GM18505 (cell line): Measurements from ENCODE around the gene NABP1.

Experiments
- ATAC-seq: cut with Tn5 transposase; IDR thresholded peaks from one replicate; pipeline ENCODE4 v1.9.1; 2021; ENCODE audit not compliant: unreplicated experiment
- POLR2A ChIP-seq: IDR thresholded peaks from 4 replicates; pipeline ENCODE4 v1.6.1; 2011; ENCODE audit warnings: borderline replicate concordance; ENCODE audit not compliant: insufficient read depth, insufficient read length; ENCODE audit errors: extremely low read depth

The NABP1 gene

GRCh38 chr2:191680639-191681038 is 2.7 kb downstream of the NABP1 start:
- TF ChIP-seq POLR2A, result no peak
- ATAC-seq, result no peak

- no peak for TF ChIP-seq POLR2A
- no peak for ATAC-seq
Observed at GRCh38 chr2:191682126-191682525, 4.2 kb downstream of the NABP1 start.

- ATAC-seq, result no peak
- TF ChIP-seq POLR2A, result no peak
Observed at GRCh38 chr2:191686066-191686465, 8.1 kb downstream of the NABP1 start.

- no peak for TF ChIP-seq POLR2A
- ATAC-seq, result no peak
Observed at GRCh38 chr2:191686729-191687128, 8.8 kb downstream of the NABP1 start.

- no peak for TF ChIP-seq POLR2A
- ATAC-seq, result no peak
Observed at GRCh38 chr2:191687867-191688266, 9.9 kb downstream of the NABP1 start.

- TF ChIP-seq POLR2A, result no peak
- ATAC-seq, result no peak
Observed at GRCh38 chr2:191688934-191689695, 11.2 kb downstream of the NABP1 start.

GRCh38 chr2:191690327-191690726 is 12.4 kb downstream of the NABP1 start:
- no peak for ATAC-seq

GRCh38 chr2:191691016-191691735 is 13.2 kb downstream of the NABP1 start:
- ATAC-seq, result peak; percentile 53

More at GRCh38 chr2:191690327-191690726, 12.4 kb downstream of the NABP1 start:
- TF ChIP-seq POLR2A, result no peak

GRCh38 chr2:191691898-191692297 is 14.0 kb downstream of the NABP1 start:
- no peak for TF ChIP-seq POLR2A
- ATAC-seq, result no peak

More at GRCh38 chr2:191691016-191691735, 13.2 kb downstream of the NABP1 start:
- no peak for TF ChIP-seq POLR2A

GRCh38 chr2:191692502-191693115 is 14.7 kb downstream of the NABP1 start:
- ATAC-seq, result no peak
- peak; percentile 23 for TF ChIP-seq POLR2A

GRCh38 chr2:191693166-191693565 is 15.2 kb downstream of the NABP1 start:
- ATAC-seq, result no peak
- TF ChIP-seq POLR2A, result no peak

- TF ChIP-seq POLR2A, result no peak
- ATAC-seq, result peak; percentile 45
Observed at GRCh38 chr2:191693778-191694177, 15.8 kb downstream of the NABP1 start.

- no peak for ATAC-seq
- no peak for TF ChIP-seq POLR2A
Observed at GRCh38 chr2:191696001-191696400, 18.1 kb downstream of the NABP1 start.
